SIG-M5 treated with dmso at 0.1 percent for 504 hours (cell line): Measurements from ENCODE around the gene AGRN.
"Not testable (repeated sequence)": the region's sequence is repeated elsewhere in the genome, so short reads cannot be mapped to it uniquely, and the experiment has no call there.

Experiments
- DNase-seq: peaks from one replicate; lab custom pipeline; 2025; ENCODE audit not compliant: unreplicated experiment; lab: John Stamatoyannopoulos, UW

AGRN gene

GRCh38 chr1:981491-981954 is 38.4 kb upstream of the AGRN start:
- DNase-seq, result no peak

DNA sequence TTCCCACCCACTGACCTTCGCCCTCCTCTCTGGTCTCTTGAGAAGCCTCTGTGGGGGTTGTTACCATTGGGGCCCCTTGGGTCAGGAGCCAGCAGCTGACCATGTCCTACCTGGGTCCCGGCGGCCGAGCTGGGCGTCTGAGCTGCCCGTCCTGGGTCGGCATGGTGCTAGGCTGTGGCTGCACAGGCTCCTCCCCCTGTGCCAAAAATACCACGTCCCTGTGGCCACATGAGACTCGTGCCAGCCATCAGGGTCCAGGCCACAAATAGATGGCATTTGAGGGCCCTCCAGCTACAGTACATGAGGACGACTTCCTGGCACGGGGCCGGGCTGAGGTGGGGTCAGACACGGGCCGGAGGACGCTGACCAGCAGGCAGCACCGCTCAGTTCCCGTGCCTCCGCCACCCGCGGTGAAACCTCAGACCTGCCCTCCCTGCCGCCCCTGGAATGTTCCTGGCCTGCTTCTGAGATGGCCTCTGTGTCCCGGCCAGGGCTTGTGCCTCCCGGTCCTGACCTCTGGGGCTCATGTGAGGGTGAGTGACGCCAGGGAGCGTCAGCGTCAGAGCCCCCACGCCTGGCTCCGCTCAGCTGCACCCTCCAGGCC is 37.9 kb upstream of the AGRN start, which contains the start of gene PERM1:
Gene PERM1 (minus strand): TSS at position 139 of the 604 bp plus-strand sequence. CDS start 1,064 bp downstream, outside the sequence.
- DNase-seq, result no peak

- DNase-seq, result no peak
These were observed 37.0 kb upstream of the AGRN start for GRCh38 chr1:982765-983436.

GRCh38 chr1:983798-984475 is 36.0 kb upstream of the AGRN start:
- DNase-seq, result peak; percentile 17

GRCh38 chr1:984476-984814 is 35.5 kb upstream of the AGRN start:
- no peak for DNase-seq

DNA sequence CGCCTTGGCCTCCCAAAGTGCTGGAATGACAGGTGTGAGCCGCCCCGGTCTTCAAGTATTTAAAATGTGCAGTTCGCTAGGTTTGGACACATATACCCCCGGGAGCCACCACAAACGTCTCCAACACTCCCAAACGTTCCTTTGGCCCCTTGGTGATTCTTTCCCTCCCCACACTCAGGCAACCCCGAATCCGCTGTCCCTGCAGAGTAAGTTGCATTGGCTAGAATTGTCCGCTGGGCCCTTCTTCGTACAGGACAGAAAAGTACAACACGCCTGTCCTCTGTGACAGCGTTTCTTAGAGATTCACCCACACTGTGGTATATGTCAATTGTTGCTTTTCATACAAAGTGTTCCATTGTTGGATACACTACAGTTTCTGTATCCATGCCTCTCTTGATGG is 34.8 kb upstream of the AGRN start:
- DNase-seq, result no peak

DNA sequence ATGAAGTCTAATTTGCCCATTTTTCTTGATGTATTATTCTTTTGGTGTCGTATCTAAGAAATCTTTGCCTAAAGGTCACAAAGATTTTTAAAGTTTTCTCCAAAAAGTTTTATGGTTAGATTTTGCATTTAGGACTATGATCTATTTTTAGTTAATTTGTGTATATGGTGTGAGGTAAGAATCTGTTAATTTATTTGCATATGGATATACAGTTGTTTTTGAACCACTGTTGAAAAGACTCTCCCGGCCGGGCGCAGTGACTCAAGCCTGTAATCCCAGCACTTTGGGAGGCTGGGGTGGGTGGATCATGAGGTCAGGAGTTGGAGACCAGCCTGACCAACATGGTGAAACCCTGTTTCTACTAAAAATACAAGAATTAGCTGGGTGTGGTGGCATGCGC is 31.9 kb upstream of the AGRN start:
- not testable (repeated sequence) for DNase-seq

DNA sequence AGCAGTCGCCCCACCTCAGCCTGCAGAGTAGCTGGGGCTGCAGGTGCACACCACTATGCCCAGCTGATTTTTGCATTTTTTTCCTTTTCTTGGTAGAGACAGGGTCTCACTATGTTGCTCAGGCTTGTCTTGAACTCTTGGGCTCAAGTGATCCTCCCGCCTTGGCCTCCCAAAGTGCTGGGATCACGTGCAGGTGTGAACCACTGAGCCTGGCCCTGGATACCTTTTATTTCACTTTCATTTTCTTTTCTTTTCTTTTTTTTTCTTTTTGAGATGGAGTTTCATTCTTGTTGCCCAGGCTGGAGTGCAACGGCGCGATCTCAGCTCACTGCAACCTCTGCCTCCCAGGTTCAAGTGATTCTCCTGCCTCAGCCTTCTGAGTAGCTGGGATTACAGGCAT is 28.6 kb upstream of the AGRN start:
- DNase-seq, result not testable (repeated sequence)

DNA sequence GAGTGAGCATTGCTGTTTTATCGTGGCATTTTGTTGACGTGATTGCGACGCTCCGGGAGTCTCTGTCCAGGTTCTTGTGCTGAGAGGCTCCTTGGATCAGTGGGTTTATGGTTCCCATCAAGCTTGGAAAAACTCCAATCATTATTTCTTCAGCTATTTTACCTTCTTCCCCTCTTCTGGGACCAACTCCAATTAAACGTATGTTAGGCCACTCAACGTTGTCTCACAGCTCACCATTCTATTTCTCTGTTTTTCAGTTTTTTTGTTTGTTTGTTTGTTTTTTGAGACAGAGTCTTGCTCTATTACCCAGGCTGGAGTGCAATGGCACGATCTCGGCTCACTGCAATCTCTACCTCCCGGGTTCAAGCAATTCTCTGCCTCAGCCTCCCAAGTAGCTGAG is 28.0 kb upstream of the AGRN start:
- DNase-seq, result no peak

DNA sequence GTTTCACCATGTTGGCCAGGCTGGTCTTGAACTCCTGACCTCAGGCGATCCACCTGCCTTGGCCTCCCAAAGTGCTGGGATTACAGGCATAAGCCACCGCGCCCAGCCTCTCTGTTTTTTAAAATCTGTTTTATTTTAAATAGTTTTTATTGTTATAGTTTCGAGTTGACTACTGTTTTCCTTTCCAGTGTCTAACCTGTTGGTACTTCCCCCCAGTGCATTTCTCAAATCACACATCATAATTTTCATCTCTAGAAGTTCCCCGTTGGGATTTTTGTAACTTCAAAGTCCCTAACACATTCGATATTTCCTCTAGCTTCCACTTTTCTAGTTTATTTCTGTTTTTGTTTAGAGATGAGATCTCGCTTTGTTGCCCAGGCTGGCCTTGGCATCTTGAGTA is 27.6 kb upstream of the AGRN start:
- DNase-seq, result no peak

GRCh38 chr1:993379-993995 is 26.4 kb upstream of the AGRN start:
- no peak for DNase-seq

- not testable (repeated sequence) for DNase-seq
These were observed 25.4 kb upstream of the AGRN start for GRCh38 chr1:994546-994945.

GRCh38 chr1:995665-996633 is 24.0 kb upstream of the AGRN start:
- DNase-seq, result no peak

- no peak for DNase-seq
These were observed 22.8 kb upstream of the AGRN start for GRCh38 chr1:996851-997712.

- no peak for DNase-seq
These were observed 22.3 kb upstream of the AGRN start for GRCh38 chr1:997713-997992.

- no peak for DNase-seq
These were observed 21.8 kb upstream of the AGRN start for GRCh38 chr1:997993-998744.

- no peak for DNase-seq
These were observed 21.2 kb upstream of the AGRN start for GRCh38 chr1:998745-998994.

DNA sequence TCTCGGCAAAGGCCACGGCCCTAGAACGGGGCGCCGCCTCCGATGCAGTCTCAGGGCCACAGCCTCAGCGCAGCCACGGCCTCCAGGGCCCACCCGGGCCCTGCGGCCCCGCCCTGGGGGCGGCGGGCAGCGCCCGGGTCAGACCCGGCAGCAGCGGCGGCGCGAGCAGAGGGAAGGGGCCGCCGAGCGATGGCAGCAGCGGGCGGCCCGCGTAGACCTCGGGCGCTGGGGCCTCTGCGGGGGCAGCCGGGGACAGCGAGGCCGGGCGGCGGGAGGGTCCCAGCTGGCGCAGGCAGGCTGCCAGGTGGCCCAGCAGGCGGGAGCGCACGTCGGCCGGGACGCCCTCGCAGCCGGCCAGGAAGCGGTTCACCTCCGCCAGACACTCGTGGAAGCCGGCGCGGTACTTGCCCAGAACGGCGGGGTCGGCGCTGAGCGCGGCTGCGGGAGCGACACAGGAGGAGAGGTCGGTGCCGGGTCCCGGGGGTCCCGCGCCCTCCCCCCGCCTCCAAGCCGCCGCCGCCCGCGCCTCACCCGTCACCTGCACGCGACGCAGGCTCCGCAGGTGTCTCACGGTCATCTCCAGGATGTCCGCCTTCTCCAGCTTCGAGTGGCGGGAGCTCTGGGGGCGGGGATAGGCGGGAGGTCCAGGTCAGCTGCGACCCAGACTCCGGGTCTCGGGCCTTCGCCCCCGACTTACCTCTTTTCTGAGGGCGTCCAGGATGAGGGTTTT is 20.8 kb upstream of the AGRN start:
- DNase-seq, result no peak
